H54 (cell line): ENCODE results near the gene HMOX2.

Experiments
- DNase-seq: peaks from one replicate; pipeline ENCODE4 v3.0.0; 2011; ENCODE audit warnings: low spot score, mixed read lengths; ENCODE audit not compliant: insufficient read length
- FAIRE-seq: peaks from 3 replicates; lab custom pipeline; 2011; peaks lifted over from hg19 to GRCh38; lab: Jason Lieb, UNC
- POLR2A ChIP-seq: IDR thresholded peaks from 2 replicates; pipeline ENCODE4 v1.6.1; 2011; ENCODE audit warnings: low read depth, mild to moderate bottlenecking, low read length

The HMOX2 gene

GRCh38 chr16:4475880-4476788, at the start of gene HMOX2:
TSS of gene HMOX2 (plus strand) at chr16:4476398. CDS start at chr16:4505525, 29,127 bp downstream.
- peak; percentile 97 for TF ChIP-seq POLR2A
- FAIRE-seq (peak; percentile 57), DNase-seq (peak; percentile 94)

GRCh38 chr16:4426722-4427372, 49.4 kb upstream of the HMOX2 start:
- no peak for TF ChIP-seq POLR2A
- DNase-seq = no peak
- no peak for FAIRE-seq

DNA sequence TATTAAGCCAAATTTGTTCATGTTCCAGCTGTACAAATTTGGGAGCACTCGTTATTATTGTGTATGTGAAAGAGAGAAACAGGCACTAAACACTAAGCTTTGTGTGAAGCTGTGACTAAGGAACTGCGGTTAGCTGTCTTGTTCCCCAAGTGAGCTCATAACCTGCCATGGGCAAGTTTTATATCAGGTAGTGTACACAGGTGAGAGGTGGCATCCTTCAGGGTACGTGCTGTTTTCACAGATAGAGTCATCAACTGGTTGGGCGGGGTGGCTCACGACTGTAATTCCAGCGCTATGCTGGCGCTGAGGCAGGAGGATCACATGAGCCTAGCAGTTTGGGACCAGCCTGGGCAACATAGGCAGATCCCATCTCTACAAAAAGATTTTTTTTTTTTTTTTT, 47.7 kb upstream of the HMOX2 start:
- no peak for TF ChIP-seq POLR2A

GRCh38 chr16:4431023-4431422, 45.2 kb upstream of the HMOX2 start:
- no peak for TF ChIP-seq POLR2A
- no peak for DNase-seq
- FAIRE-seq = no peak

More for the DNA sequence above, 47.7 kb upstream of the HMOX2 start:
- DNase-seq (no peak), FAIRE-seq (no peak)

DNA sequence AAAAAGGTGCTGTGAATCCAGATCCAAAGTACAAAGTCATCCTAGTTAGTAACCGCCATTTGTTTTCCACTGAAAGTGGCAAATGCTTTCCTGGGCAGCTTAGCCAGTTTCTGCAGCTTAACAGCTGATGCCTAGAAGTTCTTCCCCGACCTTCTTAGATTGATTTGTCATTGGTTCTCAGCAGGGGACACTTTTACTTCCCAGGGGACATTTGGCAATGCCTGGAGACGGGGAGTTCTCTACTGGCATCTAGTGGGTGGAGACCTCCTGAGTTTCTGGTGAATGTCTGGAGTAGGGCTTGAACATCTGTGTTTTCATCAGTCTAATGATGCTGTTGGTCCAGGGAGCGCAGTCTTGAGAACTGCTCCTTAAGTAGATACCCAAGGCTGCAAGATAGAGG, 43.0 kb upstream of the HMOX2 start:
- DNase-seq (no peak), FAIRE-seq (no peak)
- TF ChIP-seq POLR2A = no peak

- no peak for FAIRE-seq
- no peak for TF ChIP-seq POLR2A
These were observed 42.0 kb upstream of the HMOX2 start for GRCh38 chr16:4433914-4434787.

DNA sequence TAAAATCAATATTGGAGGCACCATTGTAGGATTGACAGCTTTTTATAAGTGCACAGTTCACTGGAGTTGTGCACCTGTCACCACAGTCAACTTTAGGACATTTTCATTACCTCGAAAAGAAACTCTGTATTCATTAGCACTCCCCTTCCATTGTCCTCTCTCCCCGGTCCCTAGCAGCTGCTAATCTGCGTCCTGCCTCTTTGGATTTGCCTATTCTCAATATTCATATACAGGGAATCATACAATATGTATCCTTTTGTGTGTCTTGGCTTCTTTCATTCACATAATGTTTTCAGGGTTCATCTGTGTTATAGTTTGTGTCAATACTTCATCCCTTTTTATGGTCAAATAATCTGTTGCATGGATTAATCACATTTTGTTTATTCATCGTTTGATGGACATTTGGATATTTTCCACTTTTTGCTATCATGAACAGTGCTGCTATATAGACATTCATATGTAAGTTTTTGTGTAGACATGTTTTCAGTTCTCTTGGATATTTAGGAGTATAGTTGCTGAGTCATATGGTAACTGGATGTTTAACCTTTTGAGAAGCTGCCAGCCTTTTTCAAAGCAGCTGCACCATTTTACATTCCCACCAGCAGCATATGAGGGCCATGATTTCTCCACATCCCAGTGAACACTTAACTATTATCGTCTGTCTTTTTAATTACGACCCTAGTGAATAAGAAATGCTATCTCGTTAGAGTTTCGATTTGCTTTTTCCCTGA, 40.7 kb upstream of the HMOX2 start:
- DNase-seq (no peak), FAIRE-seq (no peak)
- no peak for TF ChIP-seq POLR2A

More at GRCh38 chr16:4433914-4434787, 42.0 kb upstream of the HMOX2 start:
- no peak for DNase-seq

DNA sequence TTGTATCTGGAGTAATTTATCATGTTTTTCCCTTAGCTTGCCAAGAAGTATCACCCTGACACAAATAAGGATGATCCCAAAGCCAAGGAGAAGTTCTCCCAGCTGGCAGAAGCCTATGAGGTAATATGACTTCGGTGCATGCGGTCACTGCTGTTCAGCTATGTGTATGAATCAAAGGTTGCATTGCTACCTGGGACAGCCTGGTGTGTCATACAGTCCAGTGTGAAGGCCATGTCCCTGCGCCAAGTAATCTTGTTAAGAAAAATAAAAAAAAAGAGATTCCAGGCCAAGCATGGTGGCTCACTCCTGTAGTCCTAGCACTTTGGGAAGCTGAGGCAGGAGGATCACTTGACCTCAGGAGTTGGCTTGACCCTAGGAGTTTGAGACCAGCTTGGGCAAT, 38.8 kb upstream of the HMOX2 start:
- FAIRE-seq = no peak
- TF ChIP-seq POLR2A = no peak
- DNase-seq = no peak

DNA sequence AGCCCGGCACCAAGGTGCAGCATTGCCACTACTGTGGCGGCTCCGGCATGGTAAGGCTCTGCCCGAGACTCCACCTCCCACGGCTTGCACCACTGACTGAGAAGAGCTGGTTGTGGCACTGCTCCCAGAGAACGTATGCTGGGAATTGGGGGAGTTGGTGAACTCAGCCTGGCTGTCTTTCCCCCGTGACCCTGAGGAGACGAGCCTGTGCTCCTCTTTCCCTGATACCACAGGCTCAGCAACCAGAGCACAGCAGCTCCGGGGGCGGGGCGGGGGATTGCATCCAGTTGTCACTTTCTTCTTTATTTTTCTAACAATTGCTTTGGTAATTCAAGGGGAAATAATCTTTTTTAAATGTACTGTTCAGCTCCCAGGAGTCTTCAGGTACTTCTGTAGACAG, 33.8 kb upstream of the HMOX2 start:
- DNase-seq = no peak
- no peak for TF ChIP-seq POLR2A
- FAIRE-seq = no peak

DNA sequence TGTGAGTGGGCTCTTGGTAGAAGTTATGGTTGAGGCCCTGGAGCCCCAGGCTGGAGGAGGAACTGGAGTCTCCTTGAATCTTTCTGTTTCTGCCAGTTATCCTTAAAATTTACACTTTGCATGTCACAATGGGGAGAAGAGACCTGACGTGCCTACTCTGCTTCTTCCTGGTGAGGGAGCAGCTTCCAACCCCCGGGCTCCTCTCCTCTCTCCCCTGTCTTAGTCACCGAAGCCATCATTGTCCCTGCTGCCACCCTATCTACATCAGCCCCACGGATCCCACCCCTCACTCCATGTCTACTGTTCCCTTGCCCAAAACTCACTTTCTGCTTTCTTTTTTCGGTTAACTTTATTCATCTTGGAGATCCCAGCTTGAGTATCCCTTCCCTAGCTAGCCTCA, 32.9 kb upstream of the HMOX2 start:
- DNase-seq = no peak
- TF ChIP-seq POLR2A = no peak
- FAIRE-seq = no peak

- TF ChIP-seq POLR2A = no peak
- FAIRE-seq = no peak
- DNase-seq = no peak
These were observed 32.2 kb upstream of the HMOX2 start for GRCh38 chr16:4443986-4444385.

DNA sequence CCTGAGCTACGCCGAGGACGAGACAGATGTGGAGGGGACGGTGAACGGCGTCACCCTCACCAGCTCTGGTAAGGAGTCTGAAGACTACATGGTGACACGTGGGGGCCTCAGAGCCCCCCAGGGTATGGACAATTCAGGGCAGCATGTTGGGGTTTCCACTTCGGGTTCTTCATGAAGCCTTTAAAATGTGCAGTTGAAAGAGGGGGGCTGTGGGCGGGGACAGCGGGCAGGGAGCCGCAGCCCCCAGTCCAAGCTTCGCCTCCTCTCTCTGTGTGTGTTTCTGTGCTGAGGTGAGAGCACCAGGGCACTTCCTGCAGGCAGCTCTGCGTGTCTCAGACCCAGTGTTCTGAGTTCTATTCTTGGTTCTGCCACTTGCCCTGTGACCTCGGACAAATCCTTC, 25.8 kb upstream of the HMOX2 start:
- no peak for TF ChIP-seq POLR2A
- DNase-seq = no peak
- FAIRE-seq = no peak

- FAIRE-seq (no peak), DNase-seq (no peak)
- no peak for TF ChIP-seq POLR2A
These were observed 25.2 kb upstream of the HMOX2 start for GRCh38 chr16:4450931-4451519.
